H1 (cell line): ENCODE results near the gene TNIK. TPM values are rescaled to one million over a fixed set of nuclear protein-coding genes. Genes with fewer than 3 reads are reported as not detected.

ENCODE experiments used
- CTCF ChIA-PET: fragments of 300-600 bp; sonication (Branson Sonifier 250); formaldehyde crosslinking; loops from one replicate; lab custom pipeline; 2021; ENCODE audit not compliant: partially characterized antibody; lab: Charles Lee
- POLR2A ChIA-PET: fragments of 300-600 bp; sonication (Branson Sonifier 250); formaldehyde crosslinking; loops from one replicate; lab custom pipeline; 2021; ENCODE audit warnings: inconsistent platforms; ENCODE audit not compliant: partially characterized antibody; lab: Charles Lee
- DNase-seq, 2 experiments: peaks; one replicate each; pipeline versions ENCODE4 v3.0.0 to v3.0.0-alpha.2; 2010 to 2022; ENCODE audit warnings: low spot score in 2 of 2, low read depth in 1 of 2, mixed read lengths in 1 of 2
- FAIRE-seq: peaks from 2 replicates; lab custom pipeline; 2011; peaks lifted over from hg19 to GRCh38; lab: Jason Lieb, UNC
- H2AFZ ChIP-seq: 2 replicates; pipeline ENCODE4 v1.8.1; 2012; ENCODE audit warnings: low read length, inconsistent platforms
- H2AK5ac ChIP-seq: 2 replicates; pipeline ENCODE4 v1.6.1; 2013; ENCODE audit warnings: low read depth, low read length
- H2BK120ac ChIP-seq: replicated peaks from 2 replicates; pipeline ENCODE3; 2013; ENCODE audit warnings: low read depth, low read length, inconsistent platforms
- H2BK12ac ChIP-seq: 2 replicates; pipeline ENCODE4 v1.6.1; 2013; ENCODE audit warnings: low read depth, low read length
- H2BK15ac ChIP-seq: 2 replicates; pipeline ENCODE4 v1.6.1; 2013; ENCODE audit warnings: low read length
- H2BK20ac ChIP-seq: 2 replicates; pipeline ENCODE4 v1.6.1; 2013; ENCODE audit warnings: low read length
- H2BK5ac ChIP-seq: 2 replicates; pipeline ENCODE4 v1.6.1; 2013; ENCODE audit warnings: low read depth, low read length
- H3K14ac ChIP-seq: 2 replicates; pipeline ENCODE4 v1.6.1; 2013; ENCODE audit warnings: inconsistent platforms; ENCODE audit not compliant: insufficient read length
- H3K18ac ChIP-seq: 2 replicates; pipeline ENCODE4 v1.6.1; 2013; ENCODE audit warnings: low read length; ENCODE audit errors: extremely low read depth
- H3K23ac ChIP-seq: 2 replicates; pipeline ENCODE4 v1.6.1; 2013; ENCODE audit warnings: inconsistent platforms; ENCODE audit not compliant: insufficient read length
- H3K23me2 ChIP-seq: 2 replicates; pipeline ENCODE4 v1.6.1; 2013; ENCODE audit warnings: low read depth, low read length
- H3K27ac ChIP-seq: 2 replicates; pipeline ENCODE4 v1.6.1; 2011; ENCODE audit warnings: low read depth, low read length, inconsistent platforms
- H3K27me3 ChIP-seq, 4 experiments: replicated peaks in 1 of 4; 1 replicate in 1 of 4; 2 replicates in 3 of 4; pipeline versions ENCODE4 v1.6.1 to v1.8.1; 2011 to 2013; ENCODE audit warnings: low read length in 3 of 4, mild to moderate bottlenecking in 3 of 4, inconsistent platforms in 2 of 4, mixed read lengths in 2 of 4, moderate library complexity in 1 of 4; ENCODE audit not compliant: control insufficient read depth in 3 of 4, insufficient read depth in 3 of 4; ENCODE audit errors: extremely low read depth in 1 of 4
- H3K36me3 ChIP-seq, 4 experiments: 2 replicates each; pipeline versions ENCODE4 v1.6.1 to v1.8.1; 2011 to 2013; ENCODE audit warnings: mild to moderate bottlenecking in 4 of 4, low read length in 3 of 4, moderate library complexity in 2 of 4, control low read depth in 1 of 4, inconsistent platforms in 1 of 4; ENCODE audit not compliant: insufficient read depth in 4 of 4, control insufficient read depth in 2 of 4
- H3K4ac ChIP-seq: replicated peaks from 2 replicates; pipeline ENCODE3; 2013; ENCODE audit warnings: low read length, low read depth, mixed read lengths, inconsistent platforms; ENCODE audit not compliant: insufficient read length
- H3K4me1 ChIP-seq, 4 experiments: replicated peaks in 1 of 4; 1 replicate in 1 of 4; 2 replicates in 3 of 4; pipeline versions ENCODE4 v1.6.1 to v1.8.1; 2011 to 2013; ENCODE audit warnings: low read length in 3 of 4, inconsistent platforms in 2 of 4, mixed read lengths in 1 of 4; ENCODE audit not compliant: insufficient read depth in 4 of 4, control insufficient read depth in 3 of 4
- H3K4me2 ChIP-seq, 2 experiments: 2 replicates each; pipeline versions ENCODE4 v1.6.1 to v1.8.1; 2011 to 2013; ENCODE audit warnings: low read depth in 2 of 2, low read length in 2 of 2, control low read depth in 1 of 2, inconsistent platforms in 1 of 2, mild to moderate bottlenecking in 1 of 2; ENCODE audit not compliant: insufficient read depth in 1 of 2
- H3K4me3 ChIP-seq, 4 experiments: fragments of 200-600, 300-600 bp in 1 of 4; sonication (generic), shearing (Covaris generic), sonication (Bioruptor Twin) in 1 of 4; 2 replicates each; pipeline versions ENCODE4 v1.5.1 to v1.8.1; 2011 to 2016; ENCODE audit warnings: low read length in 4 of 4, low read depth in 3 of 4, control low read depth in 2 of 4, inconsistent platforms in 2 of 4, mild to moderate bottlenecking in 2 of 4, mixed read lengths in 1 of 4, moderate library complexity in 1 of 4; ENCODE audit not compliant: insufficient read depth in 2 of 4; ENCODE audit errors: extremely low read depth in 1 of 4
- H3K56ac ChIP-seq: replicated peaks from 2 replicates; pipeline ENCODE3; 2013; ENCODE audit warnings: low read depth, mild to moderate bottlenecking, mixed read lengths, low read length, inconsistent platforms; ENCODE audit not compliant: insufficient read length
- H3K79me1 ChIP-seq: 2 replicates; pipeline ENCODE4 v1.6.1; 2013; ENCODE audit warnings: low read depth, low read length, control low read depth
- H3K79me2 ChIP-seq, 2 experiments: 2 replicates each; pipeline versions ENCODE4 v1.6.1 to v1.8.1; 2012 to 2013; ENCODE audit warnings: low read length in 2 of 2, mild to moderate bottlenecking in 2 of 2, inconsistent platforms in 1 of 2; ENCODE audit not compliant: insufficient read depth in 2 of 2, control insufficient read depth in 1 of 2
- H3K9ac ChIP-seq, 4 experiments: replicated peaks in 1 of 4; 1 replicate in 1 of 4; 2 replicates in 3 of 4; pipeline versions ENCODE4 v1.6.1 to v1.8.1; 2011 to 2013; ENCODE audit warnings: low read depth in 3 of 4, low read length in 3 of 4, control low read depth in 2 of 4, mild to moderate bottlenecking in 2 of 4, moderate library complexity in 2 of 4, inconsistent platforms in 1 of 4; ENCODE audit errors: extremely low read depth in 1 of 4
- H3K9me3 ChIP-seq, 2 experiments: 2 replicates each; pipeline versions ENCODE4 v1.6.1 to v1.8.1; 2012 to 2013; ENCODE audit warnings: mild to moderate bottlenecking in 2 of 2, moderate library complexity in 2 of 2, control low read depth in 1 of 2, inconsistent platforms in 1 of 2, low read depth in 1 of 2, low read length in 1 of 2, mixed read lengths in 1 of 2; ENCODE audit not compliant: insufficient read depth in 2 of 2
- H4K20me1 ChIP-seq, 2 experiments: replicated peaks in 1 of 2; 2 replicates each; pipeline versions ENCODE3 to v1.8.1; 2011 to 2013; ENCODE audit warnings: inconsistent platforms in 2 of 2, low read length in 2 of 2, mild to moderate bottlenecking in 1 of 2; ENCODE audit not compliant: insufficient read depth in 2 of 2, control insufficient read depth in 1 of 2
- H4K5ac ChIP-seq: 2 replicates; pipeline ENCODE4 v1.6.1; 2013; ENCODE audit warnings: low read length, low read depth, mixed read lengths, inconsistent platforms; ENCODE audit not compliant: insufficient read length
- H4K8ac ChIP-seq: 2 replicates; pipeline ENCODE4 v1.8.0; 2013; ENCODE audit warnings: mild to moderate bottlenecking, moderate library complexity, low read length, inconsistent platforms; ENCODE audit not compliant: insufficient read depth; ENCODE audit errors: extremely low read depth
- H4K91ac ChIP-seq: replicated peaks from 2 replicates; pipeline ENCODE3; 2013; ENCODE audit warnings: low read length, mixed read lengths, inconsistent platforms; ENCODE audit not compliant: insufficient read length
- CBX8 ChIP-seq: fragments of 300-800, 300-1000 bp; sonication (generic); IDR thresholded peaks from 2 replicates; pipeline ENCODE4 v1.7.1; 2016; ENCODE audit warnings: low read depth, low read length, borderline replicate concordance
- CTBP2 ChIP-seq: IDR thresholded peaks from 2 replicates; pipeline ENCODE4 v1.7.0; 2011; ENCODE audit warnings: borderline replicate concordance, mild to moderate bottlenecking, moderate library complexity, mixed read lengths, low read length; ENCODE audit not compliant: insufficient read depth, insufficient read length
- EZH2 ChIP-seq: fragments of 200-600 bp; sonication (generic); IDR thresholded peaks from 2 replicates; pipeline ENCODE4 v1.7.1; 2012; ENCODE audit warnings: low read depth, mild to moderate bottlenecking, moderate library complexity, low read length, inconsistent platforms; ENCODE audit not compliant: severe bottlenecking
- JUND ChIP-seq: IDR thresholded peaks from 2 replicates; pipeline ENCODE4 v1.6.1; 2011; ENCODE audit warnings: mild to moderate bottlenecking, improper control_type of control experiment, low read length
- KDM4A ChIP-seq: IDR thresholded peaks from one replicate; pipeline ENCODE4 v1.7.1; 2012; ENCODE audit warnings: low read depth, mild to moderate bottlenecking, moderate library complexity, low read length, inconsistent platforms; ENCODE audit not compliant: severe bottlenecking
- POLR2AphosphoS5 ChIP-seq: IDR thresholded peaks from 2 replicates; pipeline ENCODE4 v1.6.1; 2011; ENCODE audit warnings: low read depth, low read length
- RAD21 ChIP-seq, 2 experiments: IDR thresholded peaks in 1 of 2; conservative IDR thresholded peaks in 1 of 2; 2 replicates each; pipeline ENCODE4 v1.6.1; 2011; ENCODE audit warnings: low read depth in 2 of 2, low read length in 2 of 2, improper control_type of control experiment in 1 of 2, inconsistent platforms in 1 of 2, mild to moderate bottlenecking in 1 of 2, moderate library complexity in 1 of 2
- SIN3A ChIP-seq, 2 experiments: IDR thresholded peaks in 1 of 2; conservative IDR thresholded peaks in 1 of 2; 2 replicates each; pipeline ENCODE4 v1.6.1; 2011 to 2012; ENCODE audit warnings: low read length in 2 of 2, improper control_type of control experiment in 1 of 2, low read depth in 1 of 2, mild to moderate bottlenecking in 1 of 2
- TAF7 ChIP-seq: optimal IDR thresholded peaks from 2 replicates; pipeline ENCODE3; 2011; ENCODE audit warnings: low read depth, mild to moderate bottlenecking, inconsistent platforms, low read length, moderate library complexity, borderline replicate concordance
- TCF12 ChIP-seq: IDR thresholded peaks from 2 replicates; pipeline ENCODE4 v1.6.1; 2011; ENCODE audit warnings: low read depth, mild to moderate bottlenecking, low read length
- WGBS, 2 experiments: shearing (Covaris generic) in 1 of 2; methylation state at CpG; one replicate each; pipeline versions ENCODE4 v1.1.6 to v1.1.7; 2013 to 2015; ENCODE audit warnings: low lambda C conversion rate in 2 of 2, mixed read lengths in 2 of 2, inconsistent platforms in 1 of 2, low coverage in 1 of 2, missing lambda C conversion rate in 1 of 2; ENCODE audit not compliant: insufficient replicate concordance in 2 of 2, insufficient coverage in 1 of 2, insufficient read length in 1 of 2; ENCODE audit errors: extremely low coverage in 1 of 2, missing lambda C conversion rate in 1 of 2; 5-methylcytosine and 5-hydroxymethylcytosine counted together
- polyA plus RNA-seq, 7 experiments: library from polyadenylated mRNA; depleted of rRNA in 3 of 7; stranded (reverse) in 5 of 7; unstranded in 2 of 7; fragments of >200 nt in 5 of 7; fragments of 200-250 nt in 2 of 7; gene quantifications; 1 replicate in 5 of 7; 2 replicates in 1 of 7; 4 replicates in 1 of 7; pipeline versions ENCODE4 v1.2.1 to v1.2.3, GENCODE V29; 2011 to 2013; ENCODE audit warnings: missing spikeins in 2 of 7, mixed read lengths in 2 of 7
- total RNA-seq: library from RNA; stranded (reverse); fragmentation: NEBNext Ultra II Directional; extraction: Animal tissue kit (Norgen Biotek cat#: 25700); gene quantifications from 2 replicates; pipeline ENCODE4 v1.2.1, GENCODE V29; 2021

Gene TNIK
- total and polyA plus RNA-seq, 2 of the 8 experiments (the other 6 are each of a cell fraction or from before 2014, with no cell fraction given), result 7.4 to 42.0 TPM

GRCh38 chr3:171283848-171284222, 176.4 kb downstream of the TNIK start:
- Histone ChIP-seq H3K23ac (no peak overlapping the region), H3K4me3 (no peak overlapping the region), H4K8ac (no peak overlapping the region), H4K20me1 (no peaks in the 10 kb centered on the region), H2BK120ac (no peak overlapping the region), H3K9me3 (no peaks in the 10 kb centered on the region), H3K4me2 (no peak overlapping the region), H4K5ac (no peak overlapping the region), H3K4me1 (peaks cover 0 to 7% (median 1%) of the 10 kb centered on the region in 4 experiments; a peak in 2 of 7 replicates), H3K9ac (no peak overlapping the region), H3K18ac (no peak overlapping the region), H3K36me3 (no peaks in the 10 kb centered on the region), H2BK20ac (no peak overlapping the region), H3K79me2 (0 out of 4 replicates have a peak, but pooled peaks cover 0 to 2% of the 10 kb centered on the region in 2 experiments), H3K27me3 (no peaks in the 10 kb centered on the region), H3K23me2 (no peaks in the 10 kb centered on the region), H3K4ac (no peak overlapping the region), H3K79me1 (no peaks in the 10 kb centered on the region), H2AFZ (no peak overlapping the region), H2AK5ac (no peak overlapping the region), H3K56ac (no peak overlapping the region), H2BK5ac (no peak overlapping the region), H2BK15ac (no peak overlapping the region), H2BK12ac (no peak overlapping the region), H4K91ac (no peak overlapping the region), H3K14ac (no peak overlapping the region), H3K27ac (no peak overlapping the region)
- TF ChIP-seq EZH2 (no peak), KDM4A (no peak), CTBP2 (no peak), POLR2AphosphoS5 (no peak), TAF7 (no peak), SIN3A (conservative IDR thresholded peaks at IDR 0.05 in 1 of 2, IDR thresholded peaks at IDR 0.05 in 1 of 2; ENCODE audit: low read depth in 1 of 2, low read length in 2 of 2) (no peak), JUND (no peak), RAD21 (IDR thresholded peaks at IDR 0.05 in 1 of 2, conservative IDR thresholded peaks at IDR 0.05 in 1 of 2; ENCODE audit: low read depth in 2 of 2, low read length in 2 of 2) (no peak), CBX8 (no peak), TCF12 (no peak)
- DNase-seq, result no peak
- 90% methylated on average over 4 of the region's 4 CpGs; no CpG with 5 or more reads in 1 of the 2 experiments for WGBS, 2 experiments
- POLR2A ChIA-PET, result interaction anchor here (0.8 to 1.5 kb wide), 2 partner anchors 15 kb away, joined by 3 read pairs; no protein-coding TSS in a partner anchor
- CTCF ChIA-PET, result interaction anchor here (0.7 kb wide), 1 partner anchor 13 kb away, joined by 3 read pairs; no protein-coding TSS in a partner anchor
- no peak for FAIRE-seq
